ENCODE measurements around the gene PHLDA2. TPM values are rescaled to one million over a fixed set of nuclear protein-coding genes. Genes with fewer than 3 reads are reported as not detected.

Gene PHLDA2
- total RNA-seq, 1 donor from 2014 or later, result 7.2 TPM

DNA sequence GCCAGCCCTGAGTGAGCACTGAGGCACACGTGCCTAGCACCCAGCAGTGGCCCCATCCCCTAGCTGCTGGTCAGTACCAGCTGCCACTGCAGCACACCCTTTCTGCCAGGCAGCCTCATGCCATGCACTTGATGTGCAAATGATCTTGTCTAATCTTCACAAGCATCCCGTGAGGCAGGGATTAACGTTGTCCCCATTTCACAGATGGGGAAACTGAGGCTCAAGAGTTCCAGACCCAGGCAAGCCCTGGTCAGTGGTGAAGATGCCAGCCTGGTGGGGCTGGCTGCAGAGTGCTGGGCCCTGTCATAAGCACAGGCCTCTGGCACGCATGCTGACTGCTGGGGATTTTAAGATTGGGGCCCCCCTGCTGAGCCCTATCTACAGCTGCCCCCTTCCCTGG is 35.3 kb downstream of the PHLDA2 start:
- intact Hi-C loops (cut with DNase I), result loop anchor here (5.0 to 10.0 kb wide), 2 partner anchors 362 to 449 kb away; partner anchors contain the start of genes KCNQ1 and TRPM5

DNA sequence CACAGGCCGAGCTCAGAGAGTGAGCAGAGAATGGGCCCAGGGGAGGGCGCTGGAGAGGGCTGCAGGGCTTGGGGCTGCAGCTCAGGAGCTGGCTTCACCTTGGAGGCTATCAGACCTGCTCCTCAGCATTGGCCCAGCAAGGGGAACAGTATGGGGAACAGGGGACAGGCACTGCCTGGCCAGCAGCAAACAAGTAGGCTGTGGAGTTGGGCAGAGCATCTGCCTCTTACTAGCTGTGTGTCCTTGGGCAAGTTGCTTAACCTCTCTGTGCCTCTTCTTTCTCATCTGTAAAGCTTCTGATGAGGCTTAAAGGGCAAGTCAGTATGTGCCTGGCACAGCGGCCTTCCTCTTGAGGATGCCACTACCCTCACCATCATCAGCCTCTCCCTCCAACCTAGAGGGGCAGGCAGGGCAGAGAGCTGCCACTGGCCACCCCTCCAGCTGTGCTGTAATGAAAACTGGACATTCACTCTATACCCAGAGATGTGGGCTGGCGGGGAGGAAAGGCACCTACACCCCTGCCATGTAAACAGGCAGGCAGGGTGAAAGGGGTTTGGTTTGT is 36.2 kb downstream of the PHLDA2 start:
- peak overlapping the region; percentile 72 for H3K27ac ChIP-seq
- H3K9me3 ChIP-seq, result no peaks in the 10 kb centered on the region
- H3K4me1 ChIP-seq, result peaks cover 34% of the 10 kb centered on the region
- TF ChIP-seq, protein P1, sequence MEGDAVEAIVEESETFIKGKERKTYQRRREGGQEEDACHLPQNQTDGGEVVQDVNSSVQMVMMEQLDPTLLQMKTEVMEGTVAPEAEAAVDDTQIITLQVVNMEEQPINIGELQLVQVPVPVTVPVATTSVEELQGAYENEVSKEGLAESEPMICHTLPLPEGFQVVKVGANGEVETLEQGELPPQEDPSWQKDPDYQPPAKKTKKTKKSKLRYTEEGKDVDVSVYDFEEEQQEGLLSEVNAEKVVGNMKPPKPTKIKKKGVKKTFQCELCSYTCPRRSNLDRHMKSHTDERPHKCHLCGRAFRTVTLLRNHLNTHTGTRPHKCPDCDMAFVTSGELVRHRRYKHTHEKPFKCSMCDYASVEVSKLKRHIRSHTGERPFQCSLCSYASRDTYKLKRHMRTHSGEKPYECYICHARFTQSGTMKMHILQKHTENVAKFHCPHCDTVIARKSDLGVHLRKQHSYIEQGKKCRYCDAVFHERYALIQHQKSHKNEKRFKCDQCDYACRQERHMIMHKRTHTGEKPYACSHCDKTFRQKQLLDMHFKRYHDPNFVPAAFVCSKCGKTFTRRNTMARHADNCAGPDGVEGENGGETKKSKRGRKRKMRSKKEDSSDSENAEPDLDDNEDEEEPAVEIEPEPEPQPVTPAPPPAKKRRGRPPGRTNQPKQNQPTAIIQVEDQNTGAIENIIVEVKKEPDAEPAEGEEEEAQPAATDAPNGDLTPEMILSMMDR (IDR thresholded peaks at IDR 0.05), result no peak
- DNase-seq (peak; percentile 67), ATAC-seq (peak; percentile 23 to 32)
- H3K36me3 ChIP-seq, result no peaks in the 10 kb centered on the region
- no peaks in the 10 kb centered on the region for H3K27me3 ChIP-seq (ENCODE audit: low read depth)
- peak overlapping the region; percentile 56 for H3K4me3 ChIP-seq
- intact Hi-C loops (cut with DNase I), result loop anchor here (5.0 to 10.0 kb wide), 2 partner anchors 361 to 448 kb away; partner anchors contain the start of genes KCNQ1 and TRPM5

More for the DNA sequence above, 35.3 kb downstream of the PHLDA2 start:
- Histone ChIP-seq H3K36me3 (no peaks in the 10 kb centered on the region), H3K9me3 (no peaks in the 10 kb centered on the region), H3K4me3 (no peak overlapping the region), H3K27ac (no peak overlapping the region), H3K27me3 (ENCODE audit: low read depth) (no peaks in the 10 kb centered on the region), H3K4me1 (peaks cover 40% of the 10 kb centered on the region)
- ATAC-seq (no peak), DNase-seq (no peak)
- TF ChIP-seq, protein P1 (IDR thresholded peaks at IDR 0.05), result no peak

DNA sequence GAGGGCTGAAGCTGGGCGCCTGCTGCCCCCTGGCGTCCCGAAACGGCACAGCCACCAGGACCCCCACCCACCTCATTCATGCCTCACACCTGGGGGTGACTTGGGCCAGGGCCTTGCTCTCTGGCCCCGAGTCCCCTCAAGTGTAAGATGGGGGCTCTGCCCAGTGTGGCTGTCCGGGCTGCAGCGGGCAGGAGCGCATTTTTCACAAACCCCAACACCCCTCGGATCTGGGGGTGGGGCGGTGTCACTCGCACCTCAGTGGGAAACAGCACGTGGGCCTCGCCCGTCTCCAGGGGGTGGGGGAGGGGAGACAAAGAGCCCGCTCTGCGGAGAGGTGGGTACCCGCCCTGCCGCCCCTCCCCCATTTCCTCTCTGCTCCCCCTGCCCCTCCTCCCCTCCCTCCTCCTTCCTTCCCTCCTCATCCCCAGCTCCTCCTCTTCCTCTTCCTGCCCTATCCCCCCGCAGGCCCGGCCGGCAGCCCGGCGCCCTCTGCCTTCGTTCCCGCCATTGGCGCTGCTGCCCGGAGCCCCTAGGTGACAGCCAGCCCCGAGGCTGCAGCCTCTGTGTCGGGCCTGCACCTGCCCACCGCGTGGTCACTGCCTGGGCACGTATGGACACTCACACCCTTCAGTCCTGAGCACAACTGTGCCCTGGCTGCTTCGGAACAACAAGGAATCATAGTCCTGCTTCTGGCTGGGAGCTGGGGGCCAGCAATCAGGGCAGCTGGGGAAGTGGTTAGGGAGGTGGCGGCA is 36.8 kb downstream of the PHLDA2 start:
- H3K4me3 ChIP-seq, result peak overlapping the region; percentile 56
- peak; percentile 59 to 68 for ATAC-seq
- H3K27me3 ChIP-seq (ENCODE audit: low read depth), result no peaks in the 10 kb centered on the region
- H3K36me3 ChIP-seq, result no peaks in the 10 kb centered on the region
- no peaks in the 10 kb centered on the region for H3K9me3 ChIP-seq
- DNase-seq, result no peak
- peak overlapping the region; percentile 72 for H3K27ac ChIP-seq
- peaks cover 37% of the 10 kb centered on the region for H3K4me1 ChIP-seq
- TF ChIP-seq, protein P1 (IDR thresholded peaks at IDR 0.05), result peak; percentile 91
- intact Hi-C loops (cut with DNase I), result loop anchor here (5.0 to 10.0 kb wide), 2 partner anchors 360 to 448 kb away; partner anchors contain the start of genes KCNQ1 and TRPM5

DNA sequence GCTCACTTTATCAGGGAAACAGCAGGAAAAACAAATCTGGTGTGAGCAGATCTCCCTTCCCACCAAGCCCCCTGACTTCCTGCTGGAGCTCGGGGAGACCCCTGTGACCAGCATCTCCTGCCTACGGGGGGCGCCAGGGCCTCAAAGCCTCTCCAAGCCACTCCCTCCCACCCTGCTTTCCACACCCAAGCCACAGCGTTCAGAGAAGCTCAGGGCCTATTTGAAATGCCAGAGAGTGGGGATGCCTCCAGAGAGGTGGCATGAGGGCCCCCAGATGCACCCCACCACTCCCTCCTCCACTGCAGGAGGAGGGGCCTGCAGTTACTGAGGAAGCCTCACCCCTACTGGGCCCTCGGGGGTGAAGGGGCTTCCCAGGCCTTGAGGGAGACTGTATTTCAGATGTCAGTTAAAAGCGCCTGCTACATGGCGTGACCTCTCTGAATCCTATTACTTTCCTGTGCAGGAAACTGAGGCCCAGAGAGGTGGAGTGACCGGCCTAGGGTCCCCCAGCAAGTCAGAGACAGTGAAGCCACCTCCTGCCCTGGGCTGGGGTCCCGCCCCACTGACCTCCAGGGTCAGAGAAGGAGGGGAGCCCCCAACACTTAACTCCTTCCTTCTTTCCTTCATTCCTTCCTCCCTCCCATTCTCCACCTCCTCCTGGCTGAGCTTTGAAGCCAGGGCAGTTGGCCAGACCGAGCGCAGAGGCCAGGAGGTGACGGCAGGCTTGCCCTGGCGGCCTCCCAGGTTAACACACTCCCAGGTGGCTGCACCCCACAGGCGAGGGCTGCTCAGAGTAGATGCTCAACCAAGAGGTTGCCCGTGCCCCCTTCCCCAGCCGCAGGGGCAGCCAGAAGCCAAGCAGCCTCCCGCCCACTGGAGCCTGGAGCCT is 37.6 kb downstream of the PHLDA2 start:
- H3K4me3 ChIP-seq, result peak overlapping the region; percentile 56
- no peaks in the 10 kb centered on the region for H3K9me3 ChIP-seq
- H3K27me3 ChIP-seq (ENCODE audit: low read depth), result no peaks in the 10 kb centered on the region
- peak; percentile 77 for DNase-seq
- intact Hi-C loops (cut with DNase I), result loop anchor here (5.0 to 10.0 kb wide), 2 partner anchors 359 to 447 kb away; partner anchors contain the start of genes KCNQ1 and TRPM5
- peaks cover 38% of the 10 kb centered on the region for H3K4me1 ChIP-seq
- TF ChIP-seq, protein P1 (IDR thresholded peaks at IDR 0.05), result no peak
- peak overlapping the region; percentile 72 for H3K27ac ChIP-seq
- ATAC-seq, result no peak
- no peaks in the 10 kb centered on the region for H3K36me3 ChIP-seq

All from lower lobe of right lung (tissue), 2 donors.